Measurements from ENCODE around the gene RNF217.

The RNF217 gene

DNA sequence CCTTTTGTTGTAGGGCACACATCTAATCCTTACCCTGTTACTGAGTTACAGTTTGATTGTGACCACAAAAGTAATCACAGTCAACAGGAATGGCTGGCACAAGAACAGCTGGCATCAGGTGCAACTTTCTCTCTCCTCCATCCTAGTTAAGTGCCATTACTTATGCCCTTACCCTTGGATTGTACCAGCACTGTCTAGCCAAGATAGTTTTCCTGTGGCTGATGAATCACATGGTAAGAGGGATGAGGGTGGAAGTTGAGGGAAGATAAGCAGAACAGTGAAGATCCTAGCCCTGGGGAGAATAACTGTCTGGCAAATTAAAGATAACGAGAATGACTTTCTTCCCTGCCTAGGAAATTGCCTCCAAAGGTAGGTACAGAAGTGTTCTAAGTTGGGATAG, 42.0 kb downstream of the RNF217 start:
- Mint-ChIP-seq H3K4me3 (no peak overlapping the region), H3K9me3 (no peaks in the 10 kb centered on the region), H3K36me3 (ENCODE audit: low read depth) (no peaks in the 10 kb centered on the region), H3K27me3 (ENCODE audit: low read depth) (no peaks in the 10 kb centered on the region), H3K4me1 (ENCODE audit: low read depth) (no peaks in the 10 kb centered on the region), H3K27ac (no peak overlapping the region)
- DNase-seq (ENCODE audit: low spot score) = no peak

DNA sequence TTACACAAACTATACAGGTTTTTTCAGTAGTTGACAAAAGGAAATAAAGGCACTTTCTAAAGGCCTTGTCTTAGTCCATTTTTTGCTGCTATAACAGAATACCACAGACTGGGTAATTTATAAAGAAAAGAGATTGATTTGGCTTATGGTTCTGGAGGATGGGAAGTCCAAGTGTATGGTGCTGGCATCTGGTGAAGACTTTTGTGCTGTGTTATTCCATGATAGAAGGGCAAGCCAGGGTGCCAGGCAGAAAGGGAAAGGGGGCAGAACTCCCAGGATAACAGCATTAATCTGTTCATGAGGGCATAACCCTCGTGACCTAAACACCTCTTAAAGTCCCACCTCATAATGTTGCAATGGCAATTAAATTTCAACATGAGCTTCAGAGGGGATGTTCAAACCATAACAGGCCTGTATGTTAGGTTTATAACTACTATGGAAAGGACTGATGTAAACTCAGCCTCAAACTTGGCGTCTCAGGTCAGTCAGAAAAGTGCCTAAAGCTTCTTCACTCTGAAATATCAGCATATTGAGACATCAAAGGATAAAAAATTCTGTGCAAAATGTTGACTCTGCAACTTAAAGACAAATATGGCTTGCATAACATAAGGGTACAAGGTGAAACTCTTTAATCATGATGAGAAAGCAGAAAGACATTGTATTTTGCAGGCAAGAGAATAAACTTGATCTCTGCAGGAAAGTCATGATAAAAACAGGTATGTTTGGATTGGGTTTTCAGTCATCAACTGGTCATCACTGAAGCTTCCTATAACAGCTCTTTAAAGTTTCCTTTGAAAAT, 42.8 kb downstream of the RNF217 start:
- no peaks in the 10 kb centered on the region for H3K9me3 Mint-ChIP-seq
- no peak for DNase-seq (ENCODE audit: low spot score)
- no peaks in the 10 kb centered on the region for H3K36me3 Mint-ChIP-seq (ENCODE audit: low read depth)
- H3K27me3 Mint-ChIP-seq (ENCODE audit: low read depth) = no peaks in the 10 kb centered on the region
- no peaks in the 10 kb centered on the region for H3K4me1 Mint-ChIP-seq (ENCODE audit: low read depth)
- no peak overlapping the region for H3K4me3 Mint-ChIP-seq
- H3K27ac Mint-ChIP-seq = no peak overlapping the region

- Mint-ChIP-seq H3K27me3 (ENCODE audit: low read depth) (no peaks in the 10 kb centered on the region), H3K9me3 (no peaks in the 10 kb centered on the region), H3K4me3 (no peak overlapping the region), H3K4me1 (ENCODE audit: low read depth) (peaks cover 2% of the 10 kb centered on the region), H3K27ac (no peak overlapping the region), H3K36me3 (ENCODE audit: low read depth) (no peaks in the 10 kb centered on the region)
- no peak for DNase-seq (ENCODE audit: low spot score)
Measured at GRCh38 chr6:125008261-125008703, 46.0 kb downstream of the RNF217 start.

GRCh38 chr6:125008957-125009356, 46.7 kb downstream of the RNF217 start:
- H3K4me1 Mint-ChIP-seq (ENCODE audit: low read depth) = peaks cover 3% of the 10 kb centered on the region
- H3K4me3 Mint-ChIP-seq = no peak overlapping the region
- no peak overlapping the region for H3K27ac Mint-ChIP-seq
- H3K27me3 Mint-ChIP-seq (ENCODE audit: low read depth) = no peaks in the 10 kb centered on the region
- DNase-seq (ENCODE audit: low spot score) = no peak
- H3K9me3 Mint-ChIP-seq = no peaks in the 10 kb centered on the region
- peaks cover 1% of the 10 kb centered on the region for H3K36me3 Mint-ChIP-seq (ENCODE audit: low read depth)

- H3K9me3 Mint-ChIP-seq = no peaks in the 10 kb centered on the region
- H3K36me3 Mint-ChIP-seq (ENCODE audit: low read depth) = peaks cover 3% of the 10 kb centered on the region
- peaks cover 7% of the 10 kb centered on the region for H3K4me1 Mint-ChIP-seq (ENCODE audit: low read depth)
- no peak overlapping the region for H3K27ac Mint-ChIP-seq
- no peaks in the 10 kb centered on the region for H3K27me3 Mint-ChIP-seq (ENCODE audit: low read depth)
- no peak for DNase-seq (ENCODE audit: low spot score)
- H3K4me3 Mint-ChIP-seq = no peak overlapping the region
Measured at GRCh38 chr6:125009578-125009977, 47.3 kb downstream of the RNF217 start.

DNA sequence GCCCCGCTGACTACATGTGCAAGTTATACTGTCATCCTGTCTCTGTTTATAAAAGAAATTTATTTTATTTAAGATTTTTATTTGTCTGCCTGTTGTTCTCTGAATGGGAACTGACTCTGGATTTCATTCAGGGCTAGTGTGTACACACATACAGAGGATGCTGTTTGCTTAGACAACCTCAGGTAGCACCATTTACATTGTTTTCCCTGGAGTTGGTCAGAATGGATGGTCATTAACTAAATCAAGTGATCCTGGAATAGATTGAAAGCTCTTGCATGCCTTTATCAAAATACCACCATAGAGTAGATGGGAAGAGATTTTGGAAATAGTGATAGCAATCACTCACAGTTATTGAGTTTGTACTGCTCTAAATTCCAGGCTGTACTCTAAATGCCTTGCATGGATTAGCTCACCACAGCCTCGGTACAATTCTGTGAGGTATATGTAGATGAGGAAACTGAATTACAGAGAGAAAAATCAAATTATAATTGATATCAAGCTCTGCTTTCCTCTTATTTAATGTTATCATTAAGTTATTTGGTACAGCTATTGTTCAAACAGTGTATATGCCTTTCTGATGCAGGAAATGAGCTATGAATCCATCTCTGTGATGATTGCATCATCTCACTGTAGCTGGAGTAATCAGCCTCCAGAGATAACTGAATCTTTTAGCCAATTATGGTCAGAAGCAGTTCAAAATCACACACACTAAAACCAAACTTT, 51.9 kb downstream of the RNF217 start:
- peaks cover 3% of the 10 kb centered on the region for H3K36me3 Mint-ChIP-seq (ENCODE audit: low read depth)
- no peak overlapping the region for H3K27ac Mint-ChIP-seq

GRCh38 chr6:125014661-125014957, 52.4 kb downstream of the RNF217 start:
- H3K27ac Mint-ChIP-seq = no peak overlapping the region

More for the DNA sequence above, 51.9 kb downstream of the RNF217 start:
- Mint-ChIP-seq H3K27me3 (ENCODE audit: low read depth) (no peaks in the 10 kb centered on the region), H3K4me3 (no peak overlapping the region), H3K4me1 (ENCODE audit: low read depth) (peaks cover 9% of the 10 kb centered on the region), H3K9me3 (no peaks in the 10 kb centered on the region)
- no peak for DNase-seq (ENCODE audit: low spot score)

GRCh38 chr6:125015152-125015551, 52.9 kb downstream of the RNF217 start:
- peaks cover 9% of the 10 kb centered on the region for H3K4me1 Mint-ChIP-seq (ENCODE audit: low read depth)
- H3K4me3 Mint-ChIP-seq = no peak overlapping the region
- DNase-seq (ENCODE audit: low spot score) = no peak
- no peak overlapping the region for H3K27ac Mint-ChIP-seq
- no peaks in the 10 kb centered on the region for H3K9me3 Mint-ChIP-seq
- peaks cover 3% of the 10 kb centered on the region for H3K36me3 Mint-ChIP-seq (ENCODE audit: low read depth)
- no peaks in the 10 kb centered on the region for H3K27me3 Mint-ChIP-seq (ENCODE audit: low read depth)

More at GRCh38 chr6:125014661-125014957, 52.4 kb downstream of the RNF217 start:
- Mint-ChIP-seq H3K36me3 (ENCODE audit: low read depth) (peaks cover 3% of the 10 kb centered on the region), H3K27me3 (ENCODE audit: low read depth) (no peaks in the 10 kb centered on the region), H3K4me1 (ENCODE audit: low read depth) (peaks cover 9% of the 10 kb centered on the region), H3K4me3 (no peak overlapping the region), H3K9me3 (no peaks in the 10 kb centered on the region)
- DNase-seq (ENCODE audit: low spot score) = no peak

DNA sequence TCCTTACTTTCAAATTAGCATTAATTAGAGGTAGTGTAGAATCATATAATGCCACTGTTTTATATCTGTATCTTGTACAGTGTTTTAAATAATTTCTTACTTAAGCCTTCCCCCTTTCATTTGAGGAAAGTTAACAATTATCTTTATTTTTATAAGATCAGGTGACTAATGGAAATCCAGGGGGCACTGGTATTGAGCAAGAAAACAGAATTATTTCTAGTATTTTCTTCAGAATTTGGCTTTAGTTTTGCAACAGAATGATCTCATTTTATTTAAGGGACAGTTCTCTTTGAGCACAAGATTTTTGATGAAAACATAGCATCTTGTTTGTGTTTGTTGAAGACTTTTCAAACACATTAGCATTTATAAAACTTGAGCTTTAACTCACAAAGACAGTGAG, 55.9 kb downstream of the RNF217 start:
- H3K4me3 Mint-ChIP-seq = no peak overlapping the region
- peaks cover 3% of the 10 kb centered on the region for H3K36me3 Mint-ChIP-seq (ENCODE audit: low read depth)
- no peaks in the 10 kb centered on the region for H3K27me3 Mint-ChIP-seq (ENCODE audit: low read depth)
- H3K9me3 Mint-ChIP-seq = no peaks in the 10 kb centered on the region
- H3K4me1 Mint-ChIP-seq (ENCODE audit: low read depth) = peaks cover 7% of the 10 kb centered on the region
- no peak for DNase-seq (ENCODE audit: low spot score)
- no peak overlapping the region for H3K27ac Mint-ChIP-seq

- DNase-seq (ENCODE audit: low spot score) = no peak
- H3K27ac Mint-ChIP-seq = no peak overlapping the region
- no peaks in the 10 kb centered on the region for H3K27me3 Mint-ChIP-seq (ENCODE audit: low read depth)
- H3K36me3 Mint-ChIP-seq (ENCODE audit: low read depth) = no peaks in the 10 kb centered on the region
- no peaks in the 10 kb centered on the region for H3K9me3 Mint-ChIP-seq
- H3K4me3 Mint-ChIP-seq = no peak overlapping the region
- peaks cover 3% of the 10 kb centered on the region for H3K4me1 Mint-ChIP-seq (ENCODE audit: low read depth)
Measured at GRCh38 chr6:125019281-125019680, 57.0 kb downstream of the RNF217 start.

DNA sequence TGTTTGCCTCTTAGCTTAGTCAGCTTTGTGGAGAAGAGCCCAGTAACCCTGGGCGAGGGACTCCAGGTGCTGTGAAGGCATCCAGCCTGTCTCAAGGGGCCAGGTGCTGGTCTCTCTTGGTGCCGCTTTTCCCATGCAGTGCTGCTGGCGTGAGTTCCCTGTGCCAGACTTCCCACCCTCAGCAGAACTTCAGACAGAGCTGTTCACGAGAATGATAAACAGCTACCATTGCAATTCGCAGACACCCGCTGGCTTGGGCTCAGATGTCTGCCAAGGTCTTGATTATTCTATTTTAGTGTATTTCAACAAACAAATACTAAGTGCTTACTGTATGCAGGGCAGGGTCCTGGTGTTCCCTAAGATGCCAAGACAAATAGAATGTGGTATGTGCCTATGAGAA, 57.7 kb downstream of the RNF217 start:
- H3K36me3 Mint-ChIP-seq (ENCODE audit: low read depth) = no peaks in the 10 kb centered on the region
- H3K27ac Mint-ChIP-seq = no peak overlapping the region
- no peaks in the 10 kb centered on the region for H3K9me3 Mint-ChIP-seq
- H3K27me3 Mint-ChIP-seq (ENCODE audit: low read depth) = no peaks in the 10 kb centered on the region
- no peaks in the 10 kb centered on the region for H3K4me1 Mint-ChIP-seq (ENCODE audit: low read depth)
- H3K4me3 Mint-ChIP-seq = no peak overlapping the region
- DNase-seq (ENCODE audit: low spot score) = no peak

DNA sequence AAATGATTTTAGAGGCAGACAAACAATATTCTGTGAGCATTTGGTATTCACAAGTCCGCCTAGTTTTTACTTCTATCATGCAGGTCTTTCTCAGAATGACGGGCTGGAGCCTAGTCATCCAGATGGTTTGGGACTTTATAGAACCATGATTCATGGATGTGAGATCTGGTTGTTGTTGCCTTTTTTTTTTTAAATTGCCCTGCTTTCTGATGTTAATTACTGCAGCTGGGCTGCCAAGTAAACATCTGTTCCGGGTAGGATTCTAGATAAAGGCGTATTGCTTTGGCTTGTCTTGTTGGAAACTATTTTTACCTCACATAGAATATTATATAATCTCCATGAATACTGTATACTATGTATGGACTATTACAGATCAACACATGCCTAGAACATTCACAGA, 58.1 kb downstream of the RNF217 start:
- no peak for DNase-seq (ENCODE audit: low spot score)
- no peaks in the 10 kb centered on the region for H3K27me3 Mint-ChIP-seq (ENCODE audit: low read depth)
- H3K27ac Mint-ChIP-seq = no peak overlapping the region
- no peak overlapping the region for H3K4me3 Mint-ChIP-seq
- H3K4me1 Mint-ChIP-seq (ENCODE audit: low read depth) = no peaks in the 10 kb centered on the region
- H3K9me3 Mint-ChIP-seq = no peaks in the 10 kb centered on the region
- H3K36me3 Mint-ChIP-seq (ENCODE audit: low read depth) = no peaks in the 10 kb centered on the region

DNA sequence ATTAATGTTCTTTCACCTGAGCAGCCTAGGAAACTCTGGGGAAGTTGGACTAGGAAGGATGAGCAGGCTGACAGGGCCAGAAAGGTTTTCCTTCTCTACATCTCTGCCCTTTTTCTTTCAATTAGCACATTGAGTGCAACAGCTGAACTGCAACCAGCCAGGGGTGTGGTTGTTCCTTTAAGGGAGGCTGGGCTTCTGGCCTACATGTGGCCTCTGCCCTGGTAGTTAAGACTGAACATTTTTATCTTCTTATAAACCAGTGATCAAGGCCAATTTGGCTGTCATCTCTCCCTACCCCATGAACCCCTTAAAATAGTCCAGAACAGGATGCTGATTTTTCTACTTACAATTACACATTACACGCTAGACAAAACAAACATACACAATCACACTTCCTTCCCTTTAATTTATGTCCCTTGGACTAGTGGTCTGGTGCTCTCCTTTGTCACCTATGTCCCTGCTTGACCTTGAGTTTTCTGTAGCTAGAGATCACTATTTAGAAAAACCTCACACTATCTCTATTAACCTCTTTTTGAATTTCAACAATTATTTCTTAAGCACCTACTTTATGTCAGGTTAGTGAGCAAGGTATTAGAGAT, 60.3 kb downstream of the RNF217 start:
- Mint-ChIP-seq H3K36me3 (ENCODE audit: low read depth) (no peaks in the 10 kb centered on the region), H3K27me3 (ENCODE audit: low read depth) (no peaks in the 10 kb centered on the region), H3K27ac (no peak overlapping the region), H3K4me3 (no peak overlapping the region), H3K9me3 (no peaks in the 10 kb centered on the region), H3K4me1 (ENCODE audit: low read depth) (no peaks in the 10 kb centered on the region)
- DNase-seq (ENCODE audit: low spot score) = no peak

DNA sequence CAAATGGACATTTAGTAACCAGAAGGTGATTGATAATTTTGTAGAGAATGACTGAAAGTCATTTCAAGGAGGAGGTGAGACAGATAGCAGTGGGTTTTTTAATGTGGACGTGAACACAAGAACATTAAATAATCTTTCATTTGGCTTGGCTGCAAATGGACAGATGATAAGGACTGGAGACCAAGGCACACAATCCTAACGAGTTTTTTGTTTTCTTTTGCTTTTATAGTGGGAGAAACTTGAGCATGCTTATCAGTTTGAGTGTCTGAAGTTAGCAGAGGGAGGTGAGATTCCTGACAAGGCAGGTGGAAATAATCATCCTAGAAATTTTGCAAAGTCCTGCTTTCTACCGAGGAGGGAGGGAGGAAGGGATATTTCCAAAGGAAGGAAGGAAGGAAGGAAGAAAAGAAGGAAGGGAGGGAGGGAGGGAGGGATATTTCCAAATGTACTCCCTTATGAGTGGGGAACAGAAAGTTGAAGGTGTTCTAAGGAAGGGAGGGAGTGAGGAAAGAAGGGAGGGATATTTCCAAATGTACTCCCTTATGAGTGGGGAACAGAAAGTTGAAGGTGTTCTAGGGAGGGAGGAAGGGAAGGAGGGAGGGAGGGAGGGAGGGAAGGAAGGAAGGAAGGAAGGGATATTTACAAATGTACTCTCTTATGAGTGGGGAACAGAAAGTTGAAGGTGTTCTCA, 63.1 kb downstream of the RNF217 start:
- no peak for DNase-seq (ENCODE audit: low spot score)
- H3K27ac Mint-ChIP-seq = no peak overlapping the region
- H3K4me1 Mint-ChIP-seq (ENCODE audit: low read depth) = no peaks in the 10 kb centered on the region
- no peaks in the 10 kb centered on the region for H3K36me3 Mint-ChIP-seq (ENCODE audit: low read depth)
- H3K4me3 Mint-ChIP-seq = no peak overlapping the region
- H3K27me3 Mint-ChIP-seq (ENCODE audit: low read depth) = no peaks in the 10 kb centered on the region
- H3K9me3 Mint-ChIP-seq = no peaks in the 10 kb centered on the region
